HG03280 (cell line): ENCODE results near the gene AHNAK2.
"Not testable (repeated sequence)": the region's sequence is repeated elsewhere in the genome, so short reads cannot be mapped to it uniquely, and the experiment has no call there.

Source experiments
- ATAC-seq: cut with Tn5 transposase; IDR thresholded peaks from one replicate; pipeline ENCODE4 v1.9.1; 2021; ENCODE audit warnings: mild to moderate bottlenecking, moderate library complexity; ENCODE audit not compliant: unreplicated experiment

Gene AHNAK2

DNA sequence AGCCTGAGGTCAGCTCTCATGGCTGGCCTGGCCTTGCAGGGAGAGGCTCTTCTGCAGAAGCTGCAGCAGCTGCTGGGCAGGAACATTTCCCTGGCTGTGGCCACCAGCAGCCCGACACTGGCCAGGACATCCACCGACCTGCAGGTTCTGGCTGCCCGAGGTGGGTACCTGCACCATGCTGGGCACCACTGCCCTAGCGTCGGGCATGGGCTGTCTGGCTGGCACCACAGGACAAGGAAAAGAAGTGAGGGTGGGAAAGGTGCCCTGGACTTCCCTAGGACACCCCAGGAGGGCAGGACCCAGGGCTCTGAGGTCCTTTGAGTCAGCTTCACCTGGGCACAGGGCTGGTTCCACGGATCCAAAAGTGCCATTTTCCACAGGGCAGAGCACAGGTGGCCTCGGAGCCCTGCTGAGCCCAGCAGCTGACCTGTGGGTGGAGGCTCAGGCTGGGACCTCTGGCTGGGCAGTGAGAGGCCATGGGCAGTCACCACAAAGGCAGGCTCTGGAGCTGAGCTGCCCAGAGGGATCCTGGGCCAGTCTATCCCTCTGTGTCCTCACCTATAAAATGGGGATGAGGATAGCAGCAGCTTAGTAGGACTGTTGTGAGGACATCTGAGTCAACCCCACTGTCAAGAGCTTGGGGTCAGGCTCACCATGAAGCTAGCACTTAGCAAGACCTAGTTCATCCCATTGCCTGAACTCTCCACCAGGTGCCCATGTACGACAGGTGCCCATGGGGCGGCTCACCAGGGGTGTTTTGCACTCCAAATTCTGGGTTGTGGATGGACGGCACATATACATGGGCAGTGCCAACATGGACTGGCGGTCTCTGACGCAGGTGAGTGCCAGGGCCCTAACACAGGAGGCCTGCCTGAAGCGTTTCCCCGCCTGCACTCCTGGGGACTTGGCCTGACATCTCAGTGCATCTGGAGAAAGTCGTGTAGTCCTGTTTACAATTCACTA lies 48.6 kb downstream of the AHNAK2 start:
- ATAC-seq = no peak

DNA sequence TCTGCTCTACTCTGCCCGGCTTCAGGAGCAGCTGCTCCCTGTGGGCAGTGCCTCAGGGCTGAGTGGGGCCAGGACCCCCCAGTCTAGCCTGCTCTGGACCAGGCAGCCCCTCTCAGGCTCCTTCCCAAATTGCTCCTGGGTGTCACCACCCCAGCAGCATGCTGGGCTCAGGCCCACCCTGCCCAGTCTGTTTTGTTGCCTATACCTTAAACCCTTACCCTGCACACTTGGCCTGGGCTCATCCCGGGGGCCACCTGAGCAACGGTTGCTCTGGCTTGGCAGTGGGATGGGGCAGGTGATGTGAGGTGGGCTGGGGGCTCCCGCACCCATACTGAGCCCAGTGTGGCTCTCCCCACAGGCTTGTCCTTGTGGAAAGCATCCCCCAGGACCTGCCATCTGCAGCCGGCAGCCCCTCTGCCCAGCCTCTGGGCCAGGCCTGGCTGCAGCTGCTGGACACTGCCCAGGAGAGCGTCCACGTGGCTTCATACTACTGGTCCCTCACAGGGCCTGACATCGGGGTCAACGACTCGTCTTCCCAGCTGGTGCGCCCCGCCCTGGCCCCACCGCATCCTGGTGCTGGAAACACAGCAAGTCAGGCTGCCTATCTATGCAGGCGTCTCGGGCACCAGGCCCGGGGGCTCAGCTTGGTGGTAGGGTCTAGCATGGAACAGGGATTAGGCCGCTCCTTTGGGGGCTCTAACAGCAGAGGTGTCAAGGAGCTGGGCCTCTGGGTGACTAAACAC lies 49.6 kb downstream of the AHNAK2 start:
- no peak for ATAC-seq

DNA sequence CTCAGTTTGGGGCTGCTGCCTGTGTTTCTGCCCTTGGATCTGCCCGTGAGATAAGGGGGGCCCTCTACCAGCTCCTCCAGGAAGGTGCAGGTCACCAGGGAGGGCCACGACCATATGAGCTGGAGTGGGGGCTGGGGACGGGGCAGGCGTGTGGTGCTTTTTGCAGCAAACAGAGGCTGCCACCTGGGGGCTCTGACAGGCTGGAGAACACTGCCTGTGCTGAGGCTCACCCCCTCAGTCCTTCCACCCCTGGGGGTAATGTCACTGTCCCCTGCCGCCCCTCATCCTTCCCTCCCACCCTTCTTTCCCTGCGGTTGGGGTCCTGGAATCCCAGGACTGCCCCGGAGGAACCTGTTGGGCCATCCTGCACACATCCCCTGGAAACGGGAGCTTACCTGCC lies 50.3 kb downstream of the AHNAK2 start:
- ATAC-seq = no peak

DNA sequence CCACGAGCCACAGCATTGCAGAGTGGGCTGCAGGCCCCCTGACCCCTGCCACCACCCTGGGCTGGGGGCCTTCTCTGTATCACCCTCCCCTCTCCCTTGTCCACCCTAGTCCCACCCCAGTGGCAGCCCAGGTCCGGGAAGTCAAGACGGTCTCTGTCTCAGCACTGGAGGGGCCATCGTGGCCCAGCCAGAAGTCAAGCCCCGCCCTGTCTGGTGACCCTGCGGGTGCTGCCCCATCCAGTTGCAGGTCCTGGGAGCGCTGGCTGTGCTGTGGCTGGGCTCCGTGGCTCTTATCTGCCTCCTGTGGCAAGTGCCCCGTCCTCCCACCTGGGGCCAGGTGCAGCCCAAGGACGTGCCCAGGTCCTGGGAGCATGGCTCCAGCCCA lies 50.8 kb downstream of the AHNAK2 start:
- no peak for ATAC-seq

DNA sequence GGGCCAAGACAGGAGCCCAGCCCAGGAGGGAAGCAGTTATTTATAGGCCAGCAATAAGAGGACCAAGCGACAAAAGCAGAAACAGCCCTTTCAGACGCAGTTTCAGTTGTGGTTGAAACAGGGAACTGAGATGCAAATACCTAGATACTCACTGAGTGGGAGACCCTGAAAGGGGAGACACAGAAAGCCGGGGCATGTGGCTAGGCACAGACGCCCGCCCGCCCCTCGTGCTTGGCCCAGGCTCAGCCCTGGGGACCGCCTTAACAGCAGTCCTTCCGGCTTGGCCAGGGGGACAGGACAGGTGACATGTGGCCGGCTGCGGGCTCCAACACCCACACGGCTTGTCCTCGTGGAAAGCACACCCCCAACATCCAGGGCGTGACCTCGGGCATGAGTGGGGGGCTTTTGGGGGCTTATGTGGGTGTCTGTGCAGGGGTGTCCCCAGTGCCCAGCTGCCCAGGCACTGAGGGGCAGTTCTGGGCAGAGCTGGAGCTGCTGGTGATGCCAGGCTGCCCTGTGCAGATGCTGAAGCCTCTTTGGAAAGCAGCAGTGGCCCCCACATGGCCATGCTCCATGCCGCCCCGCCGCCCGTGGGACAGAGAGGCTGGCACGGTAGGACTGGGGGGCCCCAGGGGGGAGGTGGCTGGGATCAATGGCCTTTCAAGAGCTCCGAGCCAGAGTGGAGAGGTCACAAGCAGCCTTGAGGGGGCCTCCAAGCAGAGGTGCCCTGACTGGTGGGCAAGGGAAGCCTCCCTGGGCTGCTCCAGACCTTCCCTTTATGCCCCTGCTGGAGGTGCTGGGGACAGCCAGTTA lies 51.3 kb downstream of the AHNAK2 start:
- peak; percentile 83 for ATAC-seq

DNA sequence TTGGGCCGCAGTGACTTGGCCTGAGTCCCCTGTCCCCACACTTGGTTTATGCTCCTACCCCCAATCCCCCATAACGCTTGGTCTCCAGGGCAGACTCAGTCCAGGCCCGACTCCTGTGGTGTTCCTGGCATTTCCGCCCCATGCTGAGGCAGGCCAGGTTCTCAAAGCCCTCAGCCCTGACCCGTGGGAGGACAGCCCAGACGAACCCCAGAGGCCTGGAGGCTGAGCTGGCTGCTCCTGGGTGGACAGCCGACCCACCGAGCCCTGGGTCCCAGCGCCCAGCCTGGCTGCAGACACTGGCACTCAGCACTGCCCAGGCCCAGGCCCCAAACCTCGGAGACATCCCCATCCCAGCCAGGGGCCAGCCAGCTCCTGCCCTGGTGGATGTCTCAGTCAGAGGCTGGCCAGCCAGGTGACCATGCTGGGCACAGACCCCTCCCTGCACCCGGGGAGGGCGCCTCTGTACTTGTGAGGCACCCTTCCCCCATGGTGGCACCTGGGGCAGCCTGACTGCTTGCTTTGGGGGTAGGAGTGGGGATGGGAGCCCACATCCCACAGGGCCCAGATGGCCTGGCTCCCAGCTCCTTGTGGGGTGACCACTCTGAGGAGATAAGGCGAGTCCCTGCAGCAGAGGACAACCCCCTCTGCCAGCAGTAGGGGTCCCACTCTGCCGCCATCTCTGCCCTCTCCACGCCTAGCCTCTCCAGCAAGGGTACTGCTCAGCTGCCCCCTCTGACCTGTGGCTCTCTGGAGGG lies 52.1 kb downstream of the AHNAK2 start:
- no peak for ATAC-seq

DNA sequence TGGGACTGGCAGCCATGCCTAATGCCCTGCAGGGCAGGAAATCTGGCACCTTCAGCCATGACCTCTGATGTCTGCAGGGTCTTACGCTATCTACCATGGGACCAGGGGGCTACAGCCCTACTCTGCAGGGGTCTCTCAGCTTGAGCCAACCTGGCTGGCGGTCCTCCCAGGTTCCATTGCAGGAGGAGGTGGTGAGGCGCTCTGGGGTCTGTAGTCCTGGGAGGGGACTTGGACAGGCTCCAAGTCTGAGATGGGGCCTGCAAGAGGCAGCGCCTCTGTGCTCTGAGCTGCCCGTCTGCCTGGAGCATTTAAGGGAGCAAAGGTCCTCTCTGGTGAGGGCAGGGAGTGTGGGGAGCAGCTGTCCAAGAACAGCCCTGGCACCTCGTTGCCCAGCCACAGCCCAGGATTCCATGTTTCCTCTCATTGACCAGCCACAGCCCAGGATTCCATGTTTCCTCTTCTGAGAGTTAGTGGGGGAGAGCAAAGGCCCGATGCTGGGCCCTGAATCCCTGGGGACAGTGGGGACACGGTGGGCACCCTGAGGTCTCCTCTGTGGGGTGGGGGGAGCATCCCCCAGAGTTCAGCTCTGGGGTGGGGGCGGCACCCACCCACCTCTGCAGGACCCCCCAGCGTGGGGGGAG lies 52.8 kb downstream of the AHNAK2 start:
- ATAC-seq = no peak

DNA sequence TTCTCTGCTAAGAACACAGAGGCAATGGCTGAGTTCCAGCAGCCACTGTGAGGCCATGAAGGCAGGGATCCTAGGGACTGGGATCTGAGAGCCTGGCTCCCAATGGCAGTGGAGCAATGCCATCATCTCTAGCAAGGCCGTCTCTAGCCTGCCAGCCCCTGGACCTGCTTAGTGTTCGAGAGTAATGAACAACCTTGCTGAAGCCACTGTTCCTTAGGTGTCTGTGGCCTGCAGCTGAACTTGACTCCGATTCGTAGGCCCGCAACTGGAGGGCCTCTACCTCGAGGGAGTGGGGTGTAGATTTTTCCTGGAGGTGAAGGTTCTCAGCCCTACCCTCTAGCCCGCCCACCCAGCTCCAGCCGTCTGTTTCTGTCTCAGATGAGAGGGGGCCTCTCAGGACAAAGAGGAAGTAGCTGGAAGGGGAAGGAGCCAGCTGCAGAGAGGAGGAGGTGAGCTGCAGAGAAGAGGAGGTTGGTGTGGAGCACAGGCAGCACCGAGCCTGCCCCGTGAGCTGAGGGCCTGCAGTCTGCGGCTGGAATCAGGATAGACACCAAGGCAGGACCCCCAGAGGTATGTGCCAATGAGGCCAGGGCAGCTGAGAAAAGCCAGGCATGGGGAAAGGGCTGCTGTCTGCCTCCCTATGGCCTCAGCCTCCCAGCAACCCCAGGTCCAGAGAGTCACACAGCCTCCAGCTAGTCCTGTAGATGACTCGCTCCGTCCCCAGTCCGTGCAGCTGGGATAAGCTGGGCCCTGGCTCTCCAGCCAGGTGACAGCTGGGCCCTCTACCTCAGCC lies 53.6 kb downstream of the AHNAK2 start, which contains the start of gene PLD4:
Gene PLD4, plus strand, starts transcription at position 459 of the 793 bp plus-strand sequence. CDS start 2,262 bp downstream, outside the sequence.
- ATAC-seq = no peak

DNA sequence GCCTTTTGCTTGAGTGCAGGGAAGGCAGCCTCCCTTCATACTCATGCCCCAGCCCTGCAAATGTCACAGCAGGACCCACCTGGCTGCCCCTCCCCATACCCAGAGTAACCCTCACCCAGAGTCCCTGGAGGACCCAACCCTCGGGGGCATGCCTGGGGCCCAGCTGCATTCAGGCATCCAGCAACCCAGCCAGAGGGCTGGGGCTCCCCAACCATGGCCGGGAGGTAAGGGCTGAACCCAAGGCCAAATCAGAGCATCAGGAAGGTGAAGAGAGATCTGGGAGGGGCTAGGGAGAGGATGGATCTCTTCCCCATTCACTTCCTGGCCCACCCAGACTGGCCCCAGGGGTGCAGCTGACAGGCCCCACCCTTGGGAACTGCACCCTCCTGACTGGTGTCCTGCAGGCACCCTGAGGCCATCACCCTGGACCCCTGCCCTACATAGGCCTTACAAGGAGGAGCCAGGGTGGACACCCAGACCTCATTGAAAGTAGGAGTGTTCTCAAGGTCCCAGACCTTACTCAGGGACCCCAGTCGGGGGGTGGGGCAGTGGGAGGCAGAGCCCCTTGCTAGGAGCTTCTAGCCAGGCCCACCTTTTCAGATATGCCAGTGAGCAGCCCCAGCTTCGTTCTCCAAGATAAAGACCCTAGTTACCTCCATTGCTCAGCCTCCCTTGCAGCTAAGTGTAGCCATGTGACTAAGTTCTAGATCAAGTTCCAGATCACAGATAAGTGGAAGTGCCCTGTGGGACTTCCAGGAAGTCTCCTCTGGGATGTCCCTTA lies 54.3 kb downstream of the AHNAK2 start:
- no peak for ATAC-seq

DNA sequence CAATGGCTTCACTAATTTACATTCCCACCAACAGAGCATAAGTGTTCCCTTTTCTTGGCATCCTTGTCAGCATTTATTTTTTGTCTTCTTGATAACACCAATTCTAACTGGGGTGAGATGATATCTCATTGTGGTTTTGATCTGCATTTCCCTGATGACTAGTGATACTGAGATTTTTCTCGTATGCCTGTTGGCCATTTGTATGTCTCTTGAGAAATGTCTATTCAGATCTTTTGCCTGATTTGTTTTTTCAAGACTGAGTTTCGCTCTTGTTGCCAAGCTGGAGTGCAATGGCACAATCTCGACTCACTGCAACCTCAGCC lies 58.2 kb downstream of the AHNAK2 start:
- ATAC-seq = no peak

DNA sequence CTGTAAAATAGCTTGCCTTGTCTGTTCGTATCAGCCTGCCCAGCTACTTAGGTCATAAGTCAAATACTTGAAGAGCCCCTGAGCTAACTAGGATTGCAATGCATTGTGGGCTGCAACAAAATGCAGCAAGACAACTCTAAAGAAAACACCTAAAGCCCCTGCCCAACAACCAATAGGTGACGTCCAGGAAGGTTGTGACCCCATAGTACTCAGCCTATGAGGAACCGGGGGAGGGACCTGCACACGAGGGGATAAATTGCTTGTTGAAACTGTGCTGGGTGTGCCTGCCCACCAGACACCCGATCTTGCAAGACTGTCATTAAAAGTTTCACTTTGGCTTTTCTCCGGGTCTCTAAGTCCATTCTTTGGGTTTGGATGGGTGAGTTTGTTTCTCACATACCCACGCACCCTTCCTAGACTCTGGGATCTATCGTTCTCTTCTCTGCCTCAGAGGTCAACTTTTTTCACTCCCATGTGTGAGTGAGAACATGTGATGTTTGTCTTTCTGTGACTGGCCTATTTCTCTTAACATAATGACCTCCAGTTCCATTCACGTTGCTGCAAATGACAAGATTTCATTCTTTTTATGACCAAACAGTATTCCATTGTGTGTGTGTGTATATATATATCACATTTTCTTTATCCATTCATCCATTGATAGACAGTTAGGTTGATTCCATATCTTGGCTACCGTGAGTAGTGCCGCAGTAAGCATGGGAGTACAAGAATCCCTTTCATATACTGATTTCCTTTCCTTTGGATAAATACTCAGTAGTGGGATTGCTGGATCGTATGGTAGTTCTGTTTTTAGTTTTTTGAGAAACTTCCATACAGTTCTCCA lies 58.8 kb downstream of the AHNAK2 start:
- ATAC-seq = not testable (repeated sequence)

DNA sequence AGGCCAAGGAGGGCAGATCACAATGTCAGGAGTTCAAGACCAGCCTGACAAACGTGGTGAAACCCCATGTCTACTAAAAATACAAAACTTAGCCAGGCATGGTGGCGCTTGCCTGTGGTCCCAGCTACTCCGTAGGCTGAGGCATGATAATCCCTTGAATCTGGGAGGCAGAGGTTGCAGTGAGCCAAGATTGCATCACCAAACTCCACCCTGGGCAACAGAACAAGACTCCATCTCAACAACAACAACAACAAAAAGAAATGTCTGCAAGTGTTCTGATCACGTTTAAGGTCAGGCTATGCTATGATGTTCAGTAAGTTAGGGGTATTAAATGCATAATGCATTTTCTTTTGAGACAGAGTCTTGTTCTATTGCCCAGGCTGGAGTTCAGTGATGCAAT lies 60.2 kb downstream of the AHNAK2 start:
- no peak for ATAC-seq

DNA sequence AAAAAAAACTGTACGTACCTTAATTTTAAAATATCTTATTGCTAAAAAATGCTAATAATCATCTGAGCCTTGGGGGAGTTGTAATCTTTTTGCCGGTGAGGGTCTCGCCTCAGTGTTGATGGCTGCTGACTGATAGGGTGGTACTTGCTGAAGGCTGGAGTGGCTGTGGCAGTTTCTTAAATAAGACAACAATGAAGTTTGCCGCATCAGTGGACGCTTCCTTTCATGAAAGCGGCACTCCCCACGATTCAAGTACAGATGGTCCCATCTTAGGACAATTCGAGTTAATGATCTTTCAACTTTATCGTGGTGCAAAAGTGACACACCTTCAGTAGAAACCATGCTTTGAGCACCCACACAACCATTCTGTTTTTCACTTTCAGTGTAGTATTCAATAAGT lies 61.1 kb downstream of the AHNAK2 start:
- ATAC-seq = no peak

DNA sequence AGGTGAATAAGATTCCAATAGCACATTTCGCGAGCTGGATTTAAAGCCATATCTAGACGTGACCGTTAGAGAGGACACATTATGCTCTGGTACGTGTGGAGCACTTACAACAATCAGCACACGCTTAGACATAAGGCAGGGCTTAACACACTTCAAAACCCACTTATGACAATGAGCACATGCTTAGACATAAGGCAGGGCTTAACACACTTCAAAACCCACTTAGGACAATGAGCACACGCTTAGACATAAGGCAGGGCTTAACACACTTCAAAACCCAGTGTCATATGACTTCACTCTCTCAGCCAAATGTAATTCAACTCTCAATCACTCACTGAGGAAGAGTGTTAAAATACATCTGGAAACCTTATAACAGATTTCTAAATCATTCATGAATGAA lies 64.7 kb downstream of the AHNAK2 start:
- no peak for ATAC-seq

DNA sequence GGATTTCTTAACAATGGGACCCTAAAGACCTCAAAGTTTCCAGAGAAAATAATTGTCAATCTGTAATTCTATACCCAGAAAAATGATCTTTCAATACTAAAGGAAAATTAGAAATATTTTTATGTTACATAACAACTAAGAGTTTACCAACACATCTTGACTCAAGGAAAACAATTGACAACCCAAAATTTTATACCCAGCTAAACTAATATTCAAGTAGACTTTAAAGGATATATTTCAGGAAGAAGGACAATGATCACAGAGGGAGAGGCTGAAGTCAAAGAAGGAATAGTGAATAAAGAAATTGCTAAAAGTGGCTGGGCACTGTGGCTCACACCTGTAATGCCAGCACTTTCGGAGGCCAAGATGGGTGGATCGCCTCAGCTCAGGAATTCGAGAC lies 66.1 kb downstream of the AHNAK2 start:
- no peak for ATAC-seq

DNA sequence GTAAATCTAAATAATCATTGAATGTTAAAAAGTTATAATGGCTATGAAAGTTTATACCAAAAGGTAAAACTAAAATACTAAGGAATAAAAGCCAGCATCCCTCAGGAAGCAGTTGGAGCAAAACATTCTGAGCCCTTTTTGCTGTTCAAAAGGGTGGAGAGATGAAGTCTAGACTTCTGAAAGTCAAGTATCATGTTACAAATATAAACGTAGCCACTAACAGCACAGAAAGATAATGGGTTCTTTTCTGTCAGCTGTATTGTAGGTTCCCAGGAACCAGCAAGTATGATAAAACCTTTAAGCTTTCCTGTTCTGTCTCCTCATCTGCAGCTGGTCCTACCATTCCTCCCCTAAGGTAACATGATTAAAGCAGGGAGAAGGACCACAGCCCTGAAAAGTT lies 69.9 kb downstream of the AHNAK2 start:
- no peak for ATAC-seq

DNA sequence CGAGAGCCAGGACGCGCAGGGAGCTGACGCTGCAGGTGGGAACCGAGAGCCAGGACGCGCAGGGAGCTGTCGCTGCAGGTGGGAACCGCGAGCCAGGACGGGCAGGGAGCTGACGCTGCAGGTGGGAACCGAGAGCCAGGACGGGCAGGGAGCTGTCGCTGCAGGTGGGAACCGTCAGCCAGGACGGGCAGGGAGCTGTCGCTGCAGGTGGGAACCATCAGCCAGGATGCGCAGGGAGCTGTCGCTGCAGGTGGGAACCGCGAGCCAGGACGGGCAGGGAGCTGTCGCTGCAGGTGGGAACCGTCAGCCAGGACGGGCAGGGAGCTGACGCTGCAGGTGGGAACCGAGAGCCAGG lies 72.6 kb downstream of the AHNAK2 start:
- not testable (repeated sequence) for ATAC-seq
